Ramos (cell line): Measurements from ENCODE around the gene CEP170.
"Not testable (repeated sequence)": the region's sequence is repeated elsewhere in the genome, so short reads cannot be mapped to it uniquely, and the experiment has no call there.

Source experiments
- in situ Hi-C: fragments of 300-500 bp; cut with MboI; formaldehyde crosslinking; loops from one replicate; pipeline ENCODE4 v1.14.3; 2022; ENCODE audit warnings: low sequenced_read_pairs; ENCODE audit not compliant: unreplicated experiment

The CEP170 gene

GRCh38 chr1:243101551-243102050 lies 153.5 kb downstream of the CEP170 start:
- in situ Hi-C loops: not testable (repeated sequence)

GRCh38 chr1:243087368-243087767 lies 167.7 kb downstream of the CEP170 start:
- in situ Hi-C loops: not testable (repeated sequence)
